Loucy (cell line): ENCODE measurements around the gene ZDHHC14.

ENCODE experiments used
- CTCF ChIP-seq: fragments of 200-600 bp; sonication (generic); conservative IDR thresholded peaks from 2 replicates; pipeline ENCODE4 v1.5.1; 2014; ENCODE audit warnings: mild to moderate bottlenecking, antibody characterized with exemption, low read length
- EZH2phosphoT487 ChIP-seq: fragments of 200-600 bp; IDR thresholded peaks from 2 replicates; pipeline ENCODE4 v1.6.1; 2018; ENCODE audit warnings: antibody characterized with exemption, mild to moderate bottlenecking, moderate library complexity, borderline replicate concordance

DNA sequence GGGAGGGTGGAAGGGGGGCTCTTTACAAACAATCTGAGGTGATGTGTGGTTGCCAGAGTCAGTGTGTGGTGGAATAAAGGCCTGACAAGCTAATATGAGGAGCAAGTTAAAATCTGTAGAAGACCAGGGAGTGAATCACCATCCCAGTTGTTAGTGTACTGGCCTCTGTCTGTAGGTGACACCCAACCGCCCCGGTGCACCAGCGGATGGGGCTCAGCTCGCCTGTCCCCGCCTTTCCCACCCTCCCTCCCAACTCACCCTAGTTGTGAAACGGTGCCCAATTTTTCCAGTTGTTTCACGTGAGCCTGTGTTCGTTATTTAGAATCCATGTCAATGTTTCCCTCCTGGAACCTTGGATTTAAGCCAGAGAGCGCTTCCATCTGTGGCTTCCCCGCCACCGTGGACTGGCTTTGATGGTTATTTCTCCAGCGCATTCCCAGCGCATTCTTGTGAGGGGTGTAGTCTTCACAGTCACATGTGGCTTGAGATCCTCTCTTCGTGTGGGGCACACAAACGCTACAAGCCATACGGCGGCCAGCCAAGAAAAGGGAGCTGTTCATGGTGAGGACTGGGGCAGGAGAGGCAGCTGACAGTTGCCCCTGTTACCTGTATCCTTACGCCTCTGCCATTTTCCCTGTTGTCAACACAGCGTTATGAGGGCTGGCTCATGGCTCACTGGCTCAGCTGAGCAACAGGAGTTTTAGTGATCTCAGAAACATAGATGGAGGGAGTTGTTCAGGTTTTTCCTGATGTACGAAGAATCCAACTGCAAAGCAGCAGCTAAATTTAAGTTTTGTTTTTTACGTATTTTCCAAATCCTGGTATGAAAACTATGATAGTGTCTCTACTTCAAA lies 137.6 kb downstream of the ZDHHC14 start:
- TF ChIP-seq CTCF: no peak
- TF ChIP-seq EZH2phosphoT487: no peak
